Astrocyte (in vitro differentiated cells and primary cell): ENCODE measurements around the gene C1orf87. TPM values are rescaled to one million over a fixed set of nuclear protein-coding genes. Genes with fewer than 3 reads are reported as not detected.

ENCODE experiments used
- DNase-seq: peaks from one replicate; pipeline ENCODE4 v3.0.0-alpha.2; 2010; ENCODE audit warnings: low read depth
- FAIRE-seq: peaks from 2 replicates; lab custom pipeline; 2011; peaks lifted over from hg19 to GRCh38; lab: Jason Lieb, UNC
- H2AFZ ChIP-seq: 2 replicates; pipeline ENCODE4 v1.6.0; 2012; ENCODE audit warnings: low read depth, low read length, inconsistent platforms
- H3K27ac ChIP-seq: 2 replicates; pipeline ENCODE4 v1.5.1; 2011; ENCODE audit warnings: low read depth, low read length, inconsistent platforms
- H3K27me3 ChIP-seq: 2 replicates; pipeline ENCODE4 v1.6.0; 2011; ENCODE audit warnings: low read length, inconsistent platforms; ENCODE audit not compliant: insufficient read depth
- H3K36me3 ChIP-seq: 2 replicates; pipeline ENCODE4 v1.5.1; 2011; ENCODE audit warnings: low read length, inconsistent platforms; ENCODE audit not compliant: insufficient read depth
- H3K4me1 ChIP-seq: 2 replicates; pipeline ENCODE4 v1.5.1; 2011; ENCODE audit warnings: low read length, inconsistent platforms; ENCODE audit not compliant: insufficient read depth
- H3K4me2 ChIP-seq: 2 replicates; pipeline ENCODE4 v1.6.0; 2012; ENCODE audit warnings: low read length, inconsistent platforms
- H3K4me3 ChIP-seq: 2 replicates; pipeline ENCODE4 v1.5.1; 2011; ENCODE audit warnings: low read depth, mild to moderate bottlenecking, low read length, inconsistent platforms; ENCODE audit not compliant: insufficient read depth
- H3K79me2 ChIP-seq: 2 replicates; pipeline ENCODE4 v1.6.0; 2012; ENCODE audit warnings: mild to moderate bottlenecking, low read length, inconsistent platforms; ENCODE audit not compliant: insufficient read depth
- H3K9ac ChIP-seq: 2 replicates; pipeline ENCODE4 v1.6.0; 2012; ENCODE audit warnings: mild to moderate bottlenecking, low read length, inconsistent platforms
- H3K9me3 ChIP-seq: 2 replicates; pipeline ENCODE4 v1.5.1; 2012; ENCODE audit warnings: low read depth, mild to moderate bottlenecking, low read length, inconsistent platforms; ENCODE audit not compliant: insufficient read depth
- H4K20me1 ChIP-seq: 2 replicates; pipeline ENCODE4 v1.6.0; 2012; ENCODE audit warnings: low read length, inconsistent platforms; ENCODE audit not compliant: insufficient read depth
- H3K27ac Mint-ChIP-seq: one replicate; pipeline ENCODE4 v1.8.0; 2021; ENCODE audit warnings: mild to moderate bottlenecking, mixed read lengths; ENCODE audit not compliant: unreplicated experiment
- H3K27me3 Mint-ChIP-seq: one replicate; pipeline ENCODE4 v1.8.0; 2021; ENCODE audit warnings: low read depth, mixed read lengths; ENCODE audit not compliant: unreplicated experiment
- H3K36me3 Mint-ChIP-seq: one replicate; pipeline ENCODE4 v1.8.0; 2021; ENCODE audit warnings: low read depth, mixed read lengths; ENCODE audit not compliant: unreplicated experiment
- H3K4me1 Mint-ChIP-seq: one replicate; pipeline ENCODE4 v1.8.0; 2021; ENCODE audit warnings: low read depth, mixed read lengths; ENCODE audit not compliant: unreplicated experiment
- H3K4me3 Mint-ChIP-seq: one replicate; pipeline ENCODE4 v1.8.0; 2021; ENCODE audit warnings: mild to moderate bottlenecking, moderate library complexity, mixed read lengths; ENCODE audit not compliant: unreplicated experiment
- H3K9me3 Mint-ChIP-seq: one replicate; pipeline ENCODE4 v1.8.0; 2021; ENCODE audit warnings: mild to moderate bottlenecking, mixed read lengths; ENCODE audit not compliant: unreplicated experiment
- EZH2 ChIP-seq: IDR thresholded peaks from 2 replicates; pipeline ENCODE4 v1.6.1; 2012; ENCODE audit warnings: mild to moderate bottlenecking, low read length, inconsistent platforms; ENCODE audit not compliant: insufficient read depth
- total RNA-seq: library from RNA; stranded (reverse); gene quantifications from 2 replicates; pipeline ENCODE4 v1.2.1, GENCODE V29; 2021
- TF ChIP-seq, protein P1 (sequence below): IDR thresholded peaks from 2 replicates; pipeline ENCODE4 v1.5.1; 2011; ENCODE audit warnings: low read depth, mild to moderate bottlenecking, inconsistent platforms, low read length, moderate library complexity; ENCODE audit not compliant: insufficient read depth

Gene C1orf87
- total RNA-seq, 1 donor from 2014 or later = not detected

- Histone ChIP-seq H3K4me2 (no peak overlapping the region), H3K9me3 (no peaks in the 10 kb centered on the region), H3K79me2 (no peaks in the 10 kb centered on the region), H3K4me1 (peaks cover 6% of the 10 kb centered on the region), H3K27ac (no peak overlapping the region), H3K4me3 (no peak overlapping the region), H4K20me1 (no peaks in the 10 kb centered on the region), H3K27me3 (peaks cover 3% of the 10 kb centered on the region), H2AFZ (no peak overlapping the region), H3K9ac (no peak overlapping the region), H3K36me3 (no peaks in the 10 kb centered on the region)
- TF ChIP-seq, protein P1, sequence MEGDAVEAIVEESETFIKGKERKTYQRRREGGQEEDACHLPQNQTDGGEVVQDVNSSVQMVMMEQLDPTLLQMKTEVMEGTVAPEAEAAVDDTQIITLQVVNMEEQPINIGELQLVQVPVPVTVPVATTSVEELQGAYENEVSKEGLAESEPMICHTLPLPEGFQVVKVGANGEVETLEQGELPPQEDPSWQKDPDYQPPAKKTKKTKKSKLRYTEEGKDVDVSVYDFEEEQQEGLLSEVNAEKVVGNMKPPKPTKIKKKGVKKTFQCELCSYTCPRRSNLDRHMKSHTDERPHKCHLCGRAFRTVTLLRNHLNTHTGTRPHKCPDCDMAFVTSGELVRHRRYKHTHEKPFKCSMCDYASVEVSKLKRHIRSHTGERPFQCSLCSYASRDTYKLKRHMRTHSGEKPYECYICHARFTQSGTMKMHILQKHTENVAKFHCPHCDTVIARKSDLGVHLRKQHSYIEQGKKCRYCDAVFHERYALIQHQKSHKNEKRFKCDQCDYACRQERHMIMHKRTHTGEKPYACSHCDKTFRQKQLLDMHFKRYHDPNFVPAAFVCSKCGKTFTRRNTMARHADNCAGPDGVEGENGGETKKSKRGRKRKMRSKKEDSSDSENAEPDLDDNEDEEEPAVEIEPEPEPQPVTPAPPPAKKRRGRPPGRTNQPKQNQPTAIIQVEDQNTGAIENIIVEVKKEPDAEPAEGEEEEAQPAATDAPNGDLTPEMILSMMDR = no peak
- TF ChIP-seq EZH2 = no peak
- H3K27me3 Mint-ChIP-seq = peaks cover 11% of the 10 kb centered on the region
- H3K27ac Mint-ChIP-seq = no peak overlapping the region
- H3K4me3 Mint-ChIP-seq = no peak overlapping the region
- DNase-seq (no peak), FAIRE-seq (no peak)
- H3K36me3 Mint-ChIP-seq = no peaks in the 10 kb centered on the region
- H3K4me1 Mint-ChIP-seq = peaks cover 8% of the 10 kb centered on the region
- H3K9me3 Mint-ChIP-seq = no peaks in the 10 kb centered on the region
Measured at GRCh38 chr1:59967780-59968179, 105.8 kb downstream of the C1orf87 start.

DNA sequence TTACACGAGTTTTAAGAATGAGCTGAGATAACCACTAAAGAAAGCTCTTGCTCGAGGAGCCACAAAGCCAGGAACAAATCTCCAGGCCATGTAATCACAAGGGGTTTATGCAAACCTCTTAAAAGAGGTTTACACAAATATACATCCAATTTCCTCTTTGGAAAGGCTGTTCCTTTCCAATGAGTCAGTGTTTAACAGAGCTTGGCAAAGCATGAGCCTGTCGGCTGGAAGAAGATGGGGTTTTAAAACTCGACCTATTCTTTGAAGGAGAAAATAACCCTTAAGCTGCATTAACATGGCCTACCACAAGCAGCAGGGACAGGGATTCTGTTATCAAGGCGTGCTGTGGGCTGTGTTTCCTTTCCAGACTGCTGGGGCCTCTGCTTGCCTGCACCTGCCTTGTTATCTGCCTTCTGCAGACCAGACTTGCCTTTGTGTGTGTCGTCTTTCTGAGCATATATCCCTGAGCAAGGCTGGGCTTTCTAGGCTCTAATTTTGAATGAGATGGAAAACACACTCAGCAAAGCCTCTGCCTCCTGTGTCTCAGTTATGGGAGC lies 106.4 kb downstream of the C1orf87 start:
- Mint-ChIP-seq H3K4me1 (peaks cover 8% of the 10 kb centered on the region), H3K4me3 (no peak overlapping the region), H3K36me3 (no peaks in the 10 kb centered on the region), H3K27me3 (peaks cover 6% of the 10 kb centered on the region), H3K9me3 (no peaks in the 10 kb centered on the region), H3K27ac (peak overlapping the region; percentile 29)
- no peak overlapping the region for H3K4me3 ChIP-seq
- no peaks in the 10 kb centered on the region for H3K9me3 ChIP-seq
- TF ChIP-seq, protein P1 = no peak
- TF ChIP-seq EZH2 = no peak
- H3K36me3 ChIP-seq = no peaks in the 10 kb centered on the region
- no peaks in the 10 kb centered on the region for H4K20me1 ChIP-seq
- FAIRE-seq = no peak
- H3K27ac ChIP-seq = no peak overlapping the region
- DNase-seq = peak; percentile 64
- peaks cover 6% of the 10 kb centered on the region for H3K4me1 ChIP-seq
- H3K9ac ChIP-seq = no peak overlapping the region
- H3K4me2 ChIP-seq = peak overlapping the region; percentile 13
- H3K79me2 ChIP-seq = no peaks in the 10 kb centered on the region
- peaks cover 3% of the 10 kb centered on the region for H3K27me3 ChIP-seq
- H2AFZ ChIP-seq = peak overlapping the region; percentile 47

DNA sequence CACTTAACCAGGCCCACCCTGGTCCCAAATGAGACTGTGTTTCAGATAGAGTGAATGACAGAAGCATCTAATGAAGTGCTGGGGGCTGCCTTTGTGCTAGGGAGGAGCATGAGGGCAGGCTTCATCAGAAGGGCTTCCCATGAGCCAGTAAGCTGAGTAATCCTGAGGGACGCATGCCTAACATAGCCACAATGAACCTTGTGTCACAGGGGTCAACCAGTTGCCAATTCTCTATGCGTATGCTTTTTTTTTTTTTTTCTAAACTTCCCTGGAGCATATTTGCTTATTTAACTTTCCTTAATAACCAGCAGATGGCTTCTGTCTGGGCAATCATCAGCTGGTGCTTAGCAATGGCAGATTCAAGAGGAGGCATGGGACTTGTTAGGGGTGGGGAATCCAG lies 121.5 kb downstream of the C1orf87 start:
- H2AFZ ChIP-seq = no peak overlapping the region
- H3K9me3 ChIP-seq = no peaks in the 10 kb centered on the region
- H3K4me3 Mint-ChIP-seq = no peak overlapping the region
- H3K27me3 ChIP-seq = no peaks in the 10 kb centered on the region
- no peak overlapping the region for H3K9ac ChIP-seq
- TF ChIP-seq EZH2 = no peak
- TF ChIP-seq, protein P1 = no peak
- no peak overlapping the region for H3K4me3 ChIP-seq
- H3K27ac Mint-ChIP-seq = no peak overlapping the region
- H4K20me1 ChIP-seq = no peaks in the 10 kb centered on the region
- peak; percentile 13 for DNase-seq
- H3K27ac ChIP-seq = no peak overlapping the region
- no peak for FAIRE-seq
- no peaks in the 10 kb centered on the region for H3K36me3 ChIP-seq
- H3K4me1 ChIP-seq = no peaks in the 10 kb centered on the region
- no peaks in the 10 kb centered on the region for H3K36me3 Mint-ChIP-seq
- peaks cover 3% of the 10 kb centered on the region for H3K27me3 Mint-ChIP-seq
- no peaks in the 10 kb centered on the region for H3K79me2 ChIP-seq
- no peak overlapping the region for H3K4me2 ChIP-seq
- no peaks in the 10 kb centered on the region for H3K4me1 Mint-ChIP-seq
- no peaks in the 10 kb centered on the region for H3K9me3 Mint-ChIP-seq
